Skeletal muscle tissue (tissue), 4 donors: ENCODE data around the gene CPA5. TPM values are rescaled to one million over a fixed set of nuclear protein-coding genes. Genes with fewer than 3 reads are reported as not detected.
"Not testable (repeated sequence)": the region's sequence is repeated elsewhere in the genome, so short reads cannot be mapped to it uniquely, and the experiment has no call there.

Experiments
- H3K27ac ChIP-seq: one replicate; pipeline ENCODE4 v1.7.0; 2013; ENCODE audit warnings: mild to moderate bottlenecking, low read depth, low read length, inconsistent platforms
- H3K27me3 ChIP-seq, 3 donors: one replicate each; pipeline ENCODE4 v1.7.0; 2013; ENCODE audit warnings: low read length in 3 of 3; ENCODE audit not compliant: control insufficient read depth in 3 of 3, insufficient read depth in 3 of 3
- H3K36me3 ChIP-seq, 3 donors: one replicate each; pipeline ENCODE4 v1.7.0; 2013; ENCODE audit warnings: low read length in 3 of 3; ENCODE audit not compliant: control insufficient read depth in 3 of 3, insufficient read depth in 3 of 3
- H3K4me1 ChIP-seq, 3 donors: one replicate each; pipeline ENCODE4 v1.7.0; 2013; ENCODE audit warnings: low read length in 3 of 3, mild to moderate bottlenecking in 3 of 3; ENCODE audit not compliant: control insufficient read depth in 3 of 3, insufficient read depth in 3 of 3
- H3K4me3 ChIP-seq, 3 donors: one replicate each; pipeline ENCODE4 v1.7.0; 2013; ENCODE audit warnings: low read length in 3 of 3
- H3K9ac ChIP-seq, 3 donors: one replicate each; pipeline ENCODE4 v1.7.0; 2013; ENCODE audit warnings: low read length in 3 of 3, mild to moderate bottlenecking in 3 of 3, moderate library complexity in 2 of 3, low read depth in 1 of 3
- H3K9me3 ChIP-seq, 3 donors: one replicate each; pipeline ENCODE4 v1.7.0; 2013; ENCODE audit warnings: low read length in 3 of 3; ENCODE audit not compliant: control insufficient read depth in 3 of 3
- total RNA-seq: library from RNA; depleted of rRNA; stranded (reverse); fragments of >200 nt; gene quantifications from one replicate; pipeline ENCODE4 v1.2.3, GENCODE V29; 2014
- donor health status: Osteomylitis.

The CPA5 gene
- total RNA-seq, 1 donor from 2014 or later: not detected

- Histone ChIP-seq H3K36me3 (no peaks in the 10 kb centered on the region), H3K9me3 (no peaks in the 10 kb centered on the region), H3K27ac (no peak overlapping the region), H3K4me1 (no peaks in the 10 kb centered on the region), H3K9ac (no peak overlapping the region), H3K27me3 (no peaks in the 10 kb centered on the region), H3K4me3 (no peak overlapping the region)
Observed at GRCh38 chr7:130303982-130304381, 40.6 kb upstream of the CPA5 start.

- no peaks in the 10 kb centered on the region for H3K9me3 ChIP-seq
Observed at GRCh38 chr7:130304878-130305277, 39.7 kb upstream of the CPA5 start.

GRCh38 chr7:130305433-130306042 is 39.1 kb upstream of the CPA5 start:
- Histone ChIP-seq H3K9ac (no peak overlapping the region), H3K27ac (no peak overlapping the region), H3K4me3 (no peak overlapping the region), H3K36me3 (no peaks in the 10 kb centered on the region), H3K27me3 (no peaks in the 10 kb centered on the region), H3K9me3 (no peaks in the 10 kb centered on the region), H3K4me1 (no peaks in the 10 kb centered on the region)

More at GRCh38 chr7:130304878-130305277, 39.7 kb upstream of the CPA5 start:
- H3K4me3 ChIP-seq: no peak overlapping the region
- H3K9ac ChIP-seq: no peak overlapping the region
- no peaks in the 10 kb centered on the region for H3K4me1 ChIP-seq
- no peaks in the 10 kb centered on the region for H3K36me3 ChIP-seq
- H3K27me3 ChIP-seq: no peaks in the 10 kb centered on the region
- no peak overlapping the region for H3K27ac ChIP-seq

- Histone ChIP-seq H3K9me3 (no peaks in the 10 kb centered on the region), H3K4me3 (no peak overlapping the region)
Observed at GRCh38 chr7:130309986-130310385, 34.6 kb upstream of the CPA5 start.

GRCh38 chr7:130314305-130314704 is 30.3 kb upstream of the CPA5 start:
- H3K36me3 ChIP-seq: no peaks in the 10 kb centered on the region
- H3K27ac ChIP-seq: no peak overlapping the region
- no peak overlapping the region for H3K9ac ChIP-seq
- no peaks in the 10 kb centered on the region for H3K9me3 ChIP-seq
- no peaks in the 10 kb centered on the region for H3K27me3 ChIP-seq
- H3K4me3 ChIP-seq: no peak overlapping the region
- H3K4me1 ChIP-seq: no peaks in the 10 kb centered on the region

More at GRCh38 chr7:130309986-130310385, 34.6 kb upstream of the CPA5 start:
- H3K36me3 ChIP-seq: no peaks in the 10 kb centered on the region
- H3K9ac ChIP-seq: no peak overlapping the region
- H3K4me1 ChIP-seq: no peaks in the 10 kb centered on the region
- H3K27me3 ChIP-seq: no peaks in the 10 kb centered on the region
- no peak overlapping the region for H3K27ac ChIP-seq

- H3K4me1 ChIP-seq: no peaks in the 10 kb centered on the region
- H3K27me3 ChIP-seq: no peaks in the 10 kb centered on the region
- no peak overlapping the region for H3K9ac ChIP-seq
- H3K27ac ChIP-seq: no peak overlapping the region
- no peak overlapping the region for H3K4me3 ChIP-seq
- H3K36me3 ChIP-seq: no peaks in the 10 kb centered on the region
- H3K9me3 ChIP-seq: no peaks in the 10 kb centered on the region
Observed at GRCh38 chr7:130319541-130319940, 25.1 kb upstream of the CPA5 start.

GRCh38 chr7:130321542-130322229 is 22.9 kb upstream of the CPA5 start:
- not testable (repeated sequence) for H3K27ac ChIP-seq

GRCh38 chr7:130322615-130323014 is 22.0 kb upstream of the CPA5 start:
- H3K4me1 ChIP-seq: no peaks in the 10 kb centered on the region
- H3K27me3 ChIP-seq: no peaks in the 10 kb centered on the region
- no peak overlapping the region for H3K4me3 ChIP-seq
- no peaks in the 10 kb centered on the region for H3K9me3 ChIP-seq
- H3K27ac ChIP-seq: no peak overlapping the region
- H3K9ac ChIP-seq: no peak overlapping the region
- no peaks in the 10 kb centered on the region for H3K36me3 ChIP-seq

More at GRCh38 chr7:130321542-130322229, 22.9 kb upstream of the CPA5 start:
- H3K9me3 ChIP-seq, H3K27me3 ChIP-seq, H3K9ac ChIP-seq, H3K36me3 ChIP-seq, H3K4me1 ChIP-seq, H3K4me3 ChIP-seq: not testable (repeated sequence)

- Histone ChIP-seq H3K4me1 (no peaks in the 10 kb centered on the region), H3K27ac (no peak overlapping the region), H3K27me3 (no peaks in the 10 kb centered on the region), H3K4me3 (no peak overlapping the region), H3K36me3 (no peaks in the 10 kb centered on the region), H3K9ac (no peak overlapping the region), H3K9me3 (no peaks in the 10 kb centered on the region)
Observed at GRCh38 chr7:130324306-130324943, 20.2 kb upstream of the CPA5 start.

GRCh38 chr7:130329681-130330080 is 14.9 kb upstream of the CPA5 start:
- H3K9ac ChIP-seq: no peak overlapping the region
- H3K36me3 ChIP-seq: no peaks in the 10 kb centered on the region
- H3K4me1 ChIP-seq: no peaks in the 10 kb centered on the region
- H3K27ac ChIP-seq: no peak overlapping the region
- no peaks in the 10 kb centered on the region for H3K9me3 ChIP-seq
- no peak overlapping the region for H3K4me3 ChIP-seq
- H3K27me3 ChIP-seq: no peaks in the 10 kb centered on the region
